ENCODE measurements around the gene SMAD2. TPM values are rescaled to one million over a fixed set of nuclear protein-coding genes. Genes with fewer than 3 reads are reported as not detected.

Gene SMAD2
- total RNA-seq, 4 donors from 2014 or later: 91.1 to 157 (median 129) TPM

- DNase-seq: no peak
- no peaks in the 10 kb centered on the region for H3K36me3 ChIP-seq
- no peaks in the 10 kb centered on the region for H3K27me3 ChIP-seq
- no peak for TF ChIP-seq POLR2A (IDR thresholded peaks at IDR 0.05)
- TF ChIP-seq CTCF (IDR thresholded peaks at IDR 0.05): no peak
- 90 to 92% methylated on average over 4 of the region's 4 CpGs for WGBS, 2 donors
- no peaks in the 10 kb centered on the region for H3K4me1 ChIP-seq
- H3K4me3 ChIP-seq (replicated peaks in 1 of 3): no peak overlapping the region
- no peaks in the 10 kb centered on the region for H3K9me3 ChIP-seq
- H3K27ac ChIP-seq: no peak overlapping the region
- intact Hi-C loops (cut with DNase I): no loop called here
Measured at GRCh38 chr18:47946889-47947288, 16.4 kb upstream of the SMAD2 start.

GRCh38 chr18:47944972-47945852 lies 14.8 kb upstream of the SMAD2 start:
- Histone ChIP-seq H3K27ac (no peak overlapping the region), H3K9me3 (no peaks in the 10 kb centered on the region), H3K4me3 (replicated peaks in 1 of 3) (no peak overlapping the region), H3K27me3 (no peaks in the 10 kb centered on the region), H3K4me1 (no peaks in the 10 kb centered on the region), H3K36me3 (no peaks in the 10 kb centered on the region)
- 84 to 85% methylated on average over 6 of the region's 6 CpGs for WGBS, 2 donors
- intact Hi-C loops (cut with DNase I): no loop called here
- no peak for TF ChIP-seq CTCF (IDR thresholded peaks at IDR 0.05)
- no peak for TF ChIP-seq POLR2A (IDR thresholded peaks at IDR 0.05)
- no peak for DNase-seq

- intact Hi-C loops (cut with DNase I): loop anchor here (10.0 kb wide), 1 partner anchor 122 kb away; no protein-coding TSS in a partner anchor
- Histone ChIP-seq H3K9me3 (no peaks in the 10 kb centered on the region), H3K27ac (no peak overlapping the region), H3K4me1 (peaks cover 0 to 6% of the 10 kb centered on the region in 2 donors), H3K4me3 (replicated peaks in 1 of 3) (no peak overlapping the region), H3K36me3 (no peaks in the 10 kb centered on the region), H3K27me3 (no peaks in the 10 kb centered on the region)
- DNase-seq: no peak
- WGBS, 2 donors: 92 to 93% methylated on average over 1 of the region's 1 CpG
- no peak for TF ChIP-seq CTCF (IDR thresholded peaks at IDR 0.05)
- TF ChIP-seq POLR2A (IDR thresholded peaks at IDR 0.05): no peak
Measured at GRCh38 chr18:47936952-47937351, 6.5 kb upstream of the SMAD2 start.

DNA sequence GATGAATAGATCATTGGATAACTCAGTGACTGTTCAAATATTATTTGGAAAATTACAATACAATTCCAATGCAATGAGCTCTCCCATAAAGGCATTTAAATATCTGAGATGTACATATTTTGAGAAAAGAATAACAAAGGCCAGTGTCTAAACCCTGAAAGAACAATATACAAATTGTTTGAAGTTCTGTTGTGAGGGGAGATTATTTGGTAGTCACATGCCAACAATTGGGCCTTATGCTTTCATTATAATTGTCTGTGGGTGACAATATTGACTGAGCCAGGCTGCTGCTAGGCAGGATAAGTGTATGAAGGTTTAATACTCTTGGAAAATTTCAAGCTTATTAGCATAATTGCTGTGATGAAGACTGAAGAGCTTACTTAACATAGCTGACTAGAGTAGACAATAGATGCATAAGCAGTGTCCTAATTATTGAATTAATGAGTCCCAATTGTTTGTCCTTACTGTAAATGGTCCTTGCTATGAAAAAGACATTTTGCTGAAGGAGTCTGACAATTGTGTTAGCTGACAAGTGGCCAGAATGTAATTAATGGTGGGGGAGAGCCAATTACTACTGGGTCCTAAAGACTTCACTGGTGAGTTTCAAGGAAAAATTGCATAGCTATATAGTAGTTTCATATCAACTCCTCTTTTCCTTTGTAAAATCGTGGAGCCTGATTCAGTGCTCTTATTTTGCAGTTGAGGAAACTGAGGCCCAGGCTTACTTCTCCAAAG lies 5.0 kb upstream of the SMAD2 start:
- intact Hi-C loops (cut with DNase I): loop anchor here (10.0 kb wide), 1 partner anchor 121 kb away; no protein-coding TSS in a partner anchor
- peaks cover 0 to 6% of the 10 kb centered on the region in 2 donors for H3K4me1 ChIP-seq
- no peak overlapping the region for H3K4me3 ChIP-seq (replicated peaks in 1 of 3)
- H3K36me3 ChIP-seq: no peaks in the 10 kb centered on the region
- H3K27ac ChIP-seq: no peak overlapping the region
- no peak for DNase-seq
- H3K9me3 ChIP-seq: no peaks in the 10 kb centered on the region
- 76 to 86% methylated on average over 1 of the region's 1 CpG for WGBS, 2 donors
- no peak for TF ChIP-seq POLR2A (IDR thresholded peaks at IDR 0.05)
- H3K27me3 ChIP-seq: no peaks in the 10 kb centered on the region

DNA sequence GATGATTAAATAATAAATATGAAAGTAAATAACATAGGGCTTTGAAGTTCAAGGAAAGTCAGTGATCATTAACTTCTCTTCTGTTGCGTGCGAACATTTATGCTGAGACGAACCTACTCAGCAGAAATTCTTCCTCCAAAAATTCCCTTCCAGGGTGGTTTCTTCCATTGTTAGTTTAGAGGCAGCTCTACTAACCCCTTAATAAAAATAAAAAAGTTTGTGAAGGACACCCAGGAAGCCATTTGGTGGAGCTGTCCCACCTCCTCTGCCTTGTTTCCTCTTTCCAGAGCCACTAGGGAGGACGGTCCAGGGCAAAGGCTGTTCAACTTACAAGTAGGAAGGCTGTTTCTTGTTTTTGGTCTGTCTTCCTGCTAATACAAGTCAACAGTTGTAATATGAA lies 2.1 kb upstream of the SMAD2 start:
- Histone ChIP-seq H3K36me3 (no peaks in the 10 kb centered on the region), H3K4me3 (replicated peaks in 1 of 3) (no peak overlapping the region), H3K4me1 (peaks cover 18% of the 10 kb centered on the region in 2 donors), H3K9me3 (no peaks in the 10 kb centered on the region), H3K27me3 (no peaks in the 10 kb centered on the region), H3K27ac (no peak overlapping the region)
- DNase-seq: peak; percentile 26 to 35
- intact Hi-C loops (cut with DNase I): loop anchor here (10.0 kb wide), 1 partner anchor 118 kb away; no protein-coding TSS in a partner anchor
- TF ChIP-seq CTCF (IDR thresholded peaks at IDR 0.05) (no peak), POLR2A (IDR thresholded peaks at IDR 0.05) (no peak)
- WGBS, 2 donors: 79 to 82% methylated on average over 4 of the region's 4 CpGs

All from thyroid gland (tissue), 4 donors.